SH-SY5Y (cell line): ENCODE data around the gene RBFOX2.

ENCODE experiments used
- GATA2 ChIP-seq: IDR thresholded peaks from 2 replicates; pipeline ENCODE4 v1.6.1; 2011; ENCODE audit warnings: mild to moderate bottlenecking, low read depth, low read length
- GATA3 ChIP-seq: IDR thresholded peaks from 2 replicates; pipeline ENCODE4 v1.6.1; 2011; ENCODE audit warnings: low read depth, mild to moderate bottlenecking, low read length, moderate library complexity

DNA sequence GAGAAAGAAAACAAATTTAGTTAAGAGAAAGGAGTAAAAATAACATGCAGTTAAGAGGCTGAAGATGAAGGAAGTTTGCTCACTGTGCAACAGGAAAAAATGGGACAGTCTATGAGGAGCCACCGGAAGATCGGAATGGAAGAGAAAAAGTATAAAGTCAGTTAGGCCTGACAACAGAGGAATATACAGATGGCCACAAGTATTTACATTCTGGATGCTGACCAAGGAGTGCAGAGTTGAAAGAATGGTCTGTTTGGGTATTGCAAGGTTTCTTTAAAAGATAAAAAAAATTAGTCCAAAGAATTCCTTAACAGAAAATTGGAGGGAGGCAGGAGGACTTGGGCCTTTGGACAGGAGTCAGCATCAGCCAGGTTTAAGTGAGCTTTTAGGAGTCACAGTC is 37.5 kb downstream of the RBFOX2 start:
- TF ChIP-seq GATA2 (no peak), GATA3 (no peak)
